Pancreas (tissue), 10 donors: ENCODE data around the gene LRRC45. TPM values are rescaled to one million over a fixed set of nuclear protein-coding genes. Genes with fewer than 3 reads are reported as not detected.
A peak's percentile ranks its signal among the peaks of the same experiment; 100 is the strongest.

ENCODE experiments used
- ATAC-seq, 4 donors: fragments of 200-7000 bp; cut with Tn5 transposase; one replicate each; pipeline versions ENCODE4 v1.8.0 to v1.9.1; 2020; ENCODE audit warnings: mild to moderate bottlenecking in 4 of 4, moderate library complexity in 4 of 4
- DNase-seq, 6 donors: peaks; one replicate each; pipeline ENCODE4 v3.0.0-alpha.2; 2020
- FAIRE-seq: peaks from 2 replicates; lab custom pipeline; 2012; peaks lifted over from hg19 to GRCh38; lab: Jason Lieb, UNC
- H3K27ac ChIP-seq, 4 donors: fragments of 200-600 bp; sonication (generic); 1 replicate in 3 of 4; 2 replicates in 1 of 4; pipeline versions ENCODE4 v1.5.0 to v1.8.0; 2020
- H3K27me3 ChIP-seq, 4 donors: fragments of 200-600 bp; one replicate each; pipeline ENCODE4 v1.8.0; 2021
- H3K36me3 ChIP-seq, 3 donors: fragments of 200-600 bp; sonication (generic) in 1 of 3; one replicate each; pipeline versions ENCODE4 v1.5.0 to v1.8.0; 2020 to 2021
- H3K4me1 ChIP-seq, 3 donors: fragments of 200-600 bp; one replicate each; pipeline ENCODE4 v1.8.0; 2021
- H3K4me3 ChIP-seq, 4 donors: fragments of 200-600 bp; sonication (generic) in 2 of 4; one replicate each; pipeline versions ENCODE4 v1.5.0 to v1.8.0; 2020 to 2021
- H3K9me3 ChIP-seq, 4 donors: fragments of 200-600 bp; one replicate each; pipeline ENCODE4 v1.8.0; 2021
- CTCF ChIP-seq, 4 donors: fragments of 200-600 bp; sonication (generic) in 3 of 4; IDR thresholded peaks; one replicate each; pipeline versions ENCODE4 v1.5.0 to v1.8.0; 2021; ENCODE audit warnings: antibody characterized with exemption in 4 of 4
- WGBS, 2 donors: extraction: QIAGEN DNeasy Blood & Tissue Kit; methylation state at CpG; one replicate each; pipeline ENCODE4 v1.1.7; 2013; 5-methylcytosine and 5-hydroxymethylcytosine counted together
- intact Hi-C, 3 donors: fragments of 100-400 bp; cut with DNase I; formaldehyde crosslinking; loops; one replicate each; pipeline versions ENCODE4 v1.11.1 to v1.14.2; 2022
- polyA plus RNA-seq, 2 donors: library from polyadenylated mRNA; stranded (reverse); fragments of 200-250 nt; gene quantifications; one replicate each; pipeline ENCODE4 v1.2.3, GENCODE V29; 2013
- total RNA-seq, 6 donors: library from RNA; stranded (reverse); fragmentation: NEBNext Ultra II Directional in 4 of 6; extraction: Animal tissue kit (Norgen Biotek cat#: 25700) in 4 of 6; gene quantifications; one replicate each; pipeline versions ENCODE4 v1.2.1 to v1.2.4, GENCODE V29; 2021 to 2023
- donor health status: healthy with polysubstance abuse.
- donor health status: DM: no; HTN: no; CAD: no; lungs with moderate emphysema.
- donor health status: DM: no; HTN: no; CAD: no.
- donor health status: control.
- donor health status: control.
- donor health status: Bipolar disorder and iron deficiency.
- donor health status: DM: yes; HTN: yes; CAD: no.
- donor health status: DM: no; HTN: no; CAD: no.
- donor health status: DM: no; HTN: no; CAD: no.
- donor health status: DM: yes; HTN: yes; CAD: no.

LRRC45 gene
- total and polyA plus RNA-seq, 8 donors: 5.3 to 21.6 (median 7.0) TPM

GRCh38 chr17:82080048-82080788 lies 57.1 kb downstream of the LRRC45 start:
- FAIRE-seq: no peak
- WGBS, 2 donors: 92 to 95% methylated on average over 36 of the region's 36 CpGs
- Histone ChIP-seq H3K9me3 (no peaks in the 10 kb centered on the region), H3K27me3 (no peaks in the 10 kb centered on the region), H3K27ac (no peak overlapping the region), H3K36me3 (peaks cover 0 to 30% (median 11%) of the 10 kb centered on the region in 3 donors), H3K4me1 (no peaks in the 10 kb centered on the region), H3K4me3 (no peak overlapping the region)
- no peak for ATAC-seq
- intact Hi-C loops: no loop called here
- DNase-seq: peak in 1 of 6 donors; percentile 66
- no peak for TF ChIP-seq CTCF (IDR thresholded peaks at IDR 0.05)

Other genes with a start within 250 kb of the LRRC45 start
- gene GCGR, start 219.2 kb upstream of the LRRC45 start, total RNA-seq: 1 to 10 TPM in 2 of 6 donors, under 1 TPM in 3, not detected in 1; 0.28 to 2.1 (median 0.79) TPM
- 10 to 100 TPM in 1 of 2 donors, 1 to 10 TPM in 1; 7.3 to 22.7 TPM for gene GCGR, start 219.2 kb upstream of the LRRC45 start, polyA plus RNA-seq
- gene MCRIP1, start 190.0 kb upstream of the LRRC45 start, total RNA-seq: 10 to 100 TPM; 28.9 to 64.0 (median 50.2) TPM
- 100 to 1,000 TPM; 133 to 203 TPM for gene MCRIP1, start 190.0 kb upstream of the LRRC45 start, polyA plus RNA-seq
- under 1 TPM in 1 of 6 donors, not detected in 5; 0.19 TPM for gene PPP1R27, start 188.3 kb upstream of the LRRC45 start, total RNA-seq
- gene PPP1R27, start 188.3 kb upstream of the LRRC45 start, polyA plus RNA-seq: 1 to 10 TPM; 1.1 to 1.5 TPM
- gene P4HB, start 162.8 kb upstream of the LRRC45 start, total RNA-seq: 1,000 to 10,000 TPM; 1,057 to 2,130 (median 1,556) TPM
- gene P4HB, start 162.8 kb upstream of the LRRC45 start, polyA plus RNA-seq: 1,000 to 10,000 TPM in 1 of 2 donors, 100 to 1,000 TPM in 1; 876 to 1,399 TPM
- 100 to 1,000 TPM in 5 of 6 donors, 10 to 100 TPM in 1; 99.5 to 170 (median 160) TPM for gene ARHGDIA, start 152.0 kb upstream of the LRRC45 start, total RNA-seq
- gene ARHGDIA, start 152.0 kb upstream of the LRRC45 start, polyA plus RNA-seq: 100 to 1,000 TPM; 157 to 225 TPM
- gene ALYREF, start 131.7 kb upstream of the LRRC45 start, total RNA-seq: 10 to 100 TPM; 14.4 to 27.8 (median 23.4) TPM
- 10 to 100 TPM; 10.3 to 22.6 TPM for gene ALYREF, start 131.7 kb upstream of the LRRC45 start, polyA plus RNA-seq
- 10 to 100 TPM; 33.3 to 45.5 (median 42.5) TPM for gene ANAPC11, start 131.6 kb upstream of the LRRC45 start, total RNA-seq
- gene ANAPC11, start 131.6 kb upstream of the LRRC45 start, polyA plus RNA-seq: 100 to 1,000 TPM in 1 of 2 donors, 10 to 100 TPM in 1; 95.1 to 112 TPM
- gene NPB, start 121.1 kb upstream of the LRRC45 start, total RNA-seq: under 1 TPM in 4 of 6 donors, not detected in 2; 0.19 to 0.62 (median 0.34) TPM
- under 1 TPM; 0.34 to 0.45 TPM for gene NPB, start 121.1 kb upstream of the LRRC45 start, polyA plus RNA-seq
- gene PCYT2, start 111.9 kb upstream of the LRRC45 start, total RNA-seq: 10 to 100 TPM in 5 of 6 donors, 1 to 10 TPM in 1; 9.0 to 20.7 (median 15.0) TPM
- gene PCYT2, start 111.9 kb upstream of the LRRC45 start, polyA plus RNA-seq: 10 to 100 TPM; 22.3 to 35.3 TPM
- 10 to 100 TPM in 5 of 6 donors, 1 to 10 TPM in 1; 9.6 to 18.1 (median 12.0) TPM for gene SIRT7, start 105.1 kb upstream of the LRRC45 start, total RNA-seq
- gene SIRT7, start 105.1 kb upstream of the LRRC45 start, polyA plus RNA-seq: 10 to 100 TPM; 33.8 to 40.2 TPM
- 10 to 100 TPM in 1 of 6 donors, 1 to 10 TPM in 5; 6.4 to 11.1 (median 8.0) TPM for gene MAFG, start 95.6 kb upstream of the LRRC45 start, total RNA-seq
- 1 to 10 TPM; 6.9 to 8.2 TPM for gene MAFG, start 95.6 kb upstream of the LRRC45 start, polyA plus RNA-seq
- gene PYCR1, start 86.0 kb upstream of the LRRC45 start, total RNA-seq: 100 to 1,000 TPM in 1 of 6 donors, 10 to 100 TPM in 5; 30.6 to 158 (median 52.3) TPM
- 10 to 100 TPM; 25.4 to 36.9 TPM for gene PYCR1, start 86.0 kb upstream of the LRRC45 start, polyA plus RNA-seq
- gene MYADML2, start 76.1 kb upstream of the LRRC45 start, total RNA-seq: not detected
- gene MYADML2, start 76.1 kb upstream of the LRRC45 start, polyA plus RNA-seq: not detected
- gene NOTUM, start 62.1 kb upstream of the LRRC45 start, total RNA-seq: under 1 TPM in 5 of 6 donors, not detected in 1; 0.14 to 0.44 (median 0.16) TPM
- under 1 TPM; 0.21 to 0.27 TPM for gene NOTUM, start 62.1 kb upstream of the LRRC45 start, polyA plus RNA-seq
- gene ASPSCR1, start 45.7 kb upstream of the LRRC45 start, total RNA-seq: 10 to 100 TPM; 12.2 to 25.7 (median 16.2) TPM
- 10 to 100 TPM; 70.8 to 78.8 TPM for gene ASPSCR1, start 45.7 kb upstream of the LRRC45 start, polyA plus RNA-seq
- 10 to 100 TPM; 14.0 to 28.6 (median 16.4) TPM for gene CENPX, start 427 bp upstream of the LRRC45 start, total RNA-seq
- 10 to 100 TPM; 43.6 to 62.4 TPM for gene CENPX, start 427 bp upstream of the LRRC45 start, polyA plus RNA-seq
- gene RAC3, start 8.4 kb downstream of the LRRC45 start, total RNA-seq: 1 to 10 TPM in 5 of 6 donors, under 1 TPM in 1; 0.97 to 3.3 (median 1.9) TPM
- 10 to 100 TPM in 1 of 2 donors, 1 to 10 TPM in 1; 6.0 to 12.6 TPM for gene RAC3, start 8.4 kb downstream of the LRRC45 start, polyA plus RNA-seq
- 10 to 100 TPM; 34.8 to 87.4 (median 51.1) TPM for gene DCXR, start 14.4 kb downstream of the LRRC45 start, total RNA-seq
- gene DCXR, start 14.4 kb downstream of the LRRC45 start, polyA plus RNA-seq: 100 to 1,000 TPM in 1 of 2 donors, 10 to 100 TPM in 1; 86.7 to 108 TPM
- 10 to 100 TPM; 18.2 to 30.8 (median 28.4) TPM for gene RFNG, start 28.5 kb downstream of the LRRC45 start, total RNA-seq
- 10 to 100 TPM; 57.9 to 59.1 TPM for gene RFNG, start 28.5 kb downstream of the LRRC45 start, polyA plus RNA-seq
- gene GPS1, start 28.6 kb downstream of the LRRC45 start, total RNA-seq: 10 to 100 TPM; 43.0 to 61.9 (median 49.1) TPM
- gene GPS1, start 28.6 kb downstream of the LRRC45 start, polyA plus RNA-seq: 100 to 1,000 TPM; 142 to 149 TPM
- gene DUS1L, start 42.5 kb downstream of the LRRC45 start, total RNA-seq: 10 to 100 TPM; 56.0 to 89.2 (median 63.7) TPM
- gene DUS1L, start 42.5 kb downstream of the LRRC45 start, polyA plus RNA-seq: 100 to 1,000 TPM; 138 to 186 TPM
- 10 to 100 TPM; 12.4 to 69.4 (median 31.5) TPM for gene FASN, start 74.9 kb downstream of the LRRC45 start, total RNA-seq
- 10 to 100 TPM; 31.8 to 50.2 TPM for gene FASN, start 74.9 kb downstream of the LRRC45 start, polyA plus RNA-seq
- 10 to 100 TPM; 19.6 to 31.8 (median 22.9) TPM for gene CCDC57, start 189.5 kb downstream of the LRRC45 start, total RNA-seq
- 100 to 1,000 TPM; 135 to 176 TPM for gene CCDC57, start 189.5 kb downstream of the LRRC45 start, polyA plus RNA-seq
- 10 to 100 TPM in 2 of 6 donors, 1 to 10 TPM in 4; 1.2 to 22.8 (median 4.2) TPM for gene SLC16A3, start 205.7 kb downstream of the LRRC45 start, total RNA-seq
- gene SLC16A3, start 205.7 kb downstream of the LRRC45 start, polyA plus RNA-seq: 1 to 10 TPM; 3.5 TPM